GM23338 (cell line): Measurements from ENCODE around the gene STRN. TPM values are rescaled to one million over a fixed set of nuclear protein-coding genes. Genes with fewer than 3 reads are reported as not detected.

ENCODE experiments used
- ATAC-seq: fragments of 200-7000 bp; cut with Tn5 transposase; 3 replicates; pipeline ENCODE4 v1.9.1; 2020
- DNase-seq: peaks from one replicate; pipeline ENCODE4 v3.0.0-alpha.2; 2015; ENCODE audit warnings: low spot score
- H2AFZ ChIP-seq: fragments of 200-600 bp; sonication (generic); 2 replicates; pipeline ENCODE4 v1.8.0; 2016; ENCODE audit warnings: antibody characterized with exemption, mild to moderate bottlenecking, moderate library complexity
- H3F3A ChIP-seq: fragments of 200-600 bp; sonication (generic); replicated peaks from 2 replicates; pipeline ENCODE4 v1.8.0; 2017; ENCODE audit warnings: antibody characterized with exemption, mixed run types, low read depth
- H3K27ac ChIP-seq: fragments of 200-600 bp; sonication (generic); 2 replicates; pipeline ENCODE4 v1.6.1; 2016; ENCODE audit warnings: low read depth
- H3K27me3 ChIP-seq: fragments of 200-600 bp; sonication (generic); 2 replicates; pipeline ENCODE4 v1.8.0; 2016; ENCODE audit warnings: mild to moderate bottlenecking, mixed run types, moderate library complexity; ENCODE audit not compliant: insufficient read depth
- H3K36me3 ChIP-seq: fragments of 200-600 bp; sonication (generic); 2 replicates; pipeline ENCODE4 v1.8.0; 2016; ENCODE audit warnings: mild to moderate bottlenecking; ENCODE audit not compliant: insufficient read depth
- H3K4me1 ChIP-seq: fragments of 200-600 bp; sonication (generic); 2 replicates; pipeline ENCODE4 v1.8.0; 2016; ENCODE audit warnings: mild to moderate bottlenecking, moderate library complexity; ENCODE audit not compliant: insufficient read depth
- H3K4me2 ChIP-seq: fragments of 200-600 bp; sonication (generic); 2 replicates; pipeline ENCODE4 v1.7.1; 2017; ENCODE audit warnings: mixed run types
- H3K4me3 ChIP-seq: fragments of 200-600 bp; sonication (generic); 2 replicates; pipeline ENCODE4 v1.6.1; 2016; ENCODE audit warnings: mixed run types
- H3K79me2 ChIP-seq: fragments of 200-600 bp; sonication (generic); replicated peaks from 2 replicates; pipeline ENCODE4 v1.8.0; 2017; ENCODE audit warnings: mild to moderate bottlenecking; ENCODE audit not compliant: insufficient read depth
- H3K9me2 ChIP-seq: fragments of 200-600 bp; sonication (generic); 2 replicates; pipeline ENCODE4 v1.8.0; 2017; ENCODE audit not compliant: insufficient read depth
- H4K20me1 ChIP-seq: fragments of 200-600 bp; sonication (generic); replicated peaks from 2 replicates; pipeline ENCODE4 v1.8.0; 2017; ENCODE audit warnings: mild to moderate bottlenecking; ENCODE audit not compliant: insufficient read depth
- H3K27ac Mint-ChIP-seq: 2 replicates; pipeline ENCODE4 v1.8.0; 2020; ENCODE audit warnings: inconsistent platforms, mild to moderate bottlenecking, moderate library complexity, mixed read lengths
- H3K27me3 Mint-ChIP-seq: 3 replicates; pipeline ENCODE4 v1.8.0; 2022; ENCODE audit warnings: low read depth, mild to moderate bottlenecking, moderate library complexity, mixed read lengths, inconsistent platforms; ENCODE audit not compliant: insufficient read depth, poor library complexity
- H3K36me3 Mint-ChIP-seq: 3 replicates; pipeline ENCODE4 v1.8.0; 2021; ENCODE audit warnings: low read depth, mild to moderate bottlenecking, inconsistent platforms, moderate library complexity, mixed read lengths
- H3K4me1 Mint-ChIP-seq: 3 replicates; pipeline ENCODE4 v1.8.0; 2020; ENCODE audit warnings: mild to moderate bottlenecking, inconsistent platforms, mixed read lengths
- H3K4me3 Mint-ChIP-seq: 3 replicates; pipeline ENCODE4 v1.8.0; 2021; ENCODE audit warnings: moderate library complexity, mild to moderate bottlenecking, inconsistent platforms, mixed read lengths
- H3K9me3 Mint-ChIP-seq: 3 replicates; pipeline ENCODE4 v1.8.0; 2020; ENCODE audit warnings: moderate library complexity, mild to moderate bottlenecking, inconsistent platforms, mixed read lengths
- CTCF ChIP-seq, 2 experiments: fragments of 200-600 bp in 1 of 2; sonication (generic) in 1 of 2; conservative IDR thresholded peaks; 2 replicates each; pipeline versions ENCODE4 v1.5.1 to v1.6.1; 2016 to 2017; ENCODE audit warnings: antibody characterized with exemption in 2 of 2, low read depth in 2 of 2, mild to moderate bottlenecking in 2 of 2, moderate library complexity in 1 of 2
- EZH2phosphoT487 ChIP-seq: fragments of 200-600 bp; sonication (generic); IDR thresholded peaks from one replicate; pipeline ENCODE4 v1.8.1; 2018; ENCODE audit warnings: antibody characterized with exemption; ENCODE audit not compliant: unreplicated experiment
- POLR2AphosphoS5 ChIP-seq: IDR thresholded peaks from 2 replicates; pipeline ENCODE4 v1.6.1; 2016; ENCODE audit warnings: antibody characterized with exemption, low read depth
- REST ChIP-seq: IDR thresholded peaks from one replicate; pipeline ENCODE4 v1.6.1; 2018; ENCODE audit warnings: antibody characterized with exemption; ENCODE audit not compliant: unreplicated experiment
- STAT1 ChIP-seq: IDR thresholded peaks from one replicate; pipeline ENCODE4 v1.6.1; 2016; ENCODE audit warnings: antibody characterized with exemption; ENCODE audit not compliant: unreplicated experiment
- ZNF331 ChIP-seq: fragments of 250-450 bp; sonication (Bioruptor Pico); IDR thresholded peaks from 2 replicates; pipeline ENCODE4 v1.5.0; 2020; ENCODE audit warnings: low read depth, mild to moderate bottlenecking, moderate library complexity
- polyA plus RNA-seq: library from polyadenylated mRNA; unstranded; fragments of >200 nt; fragmentation: Nextera tagmentation; extraction: Ambion mirVana; gene quantifications from 2 replicates; pipeline ENCODE4 v1.2.1, GENCODE V29; 2016
- total RNA-seq: library from RNA; depleted of rRNA; stranded (reverse); fragments of >200 nt; shearing (Covaris generic); gene quantifications from 2 replicates; pipeline ENCODE4 v1.2.3, GENCODE V29; 2014

The STRN gene
- total and polyA plus RNA-seq, 2 experiments from 2014 or later, result 16.1 to 34.5 TPM

- no peak for TF ChIP-seq CTCF (conservative IDR thresholded peaks at IDR 0.05; ENCODE audit: low read depth in 2 of 2)
- TF ChIP-seq REST, result no peak
- H3K36me3 ChIP-seq, result no peaks in the 10 kb centered on the region
- DNase-seq, result no peak
- Mint-ChIP-seq H3K4me3 (no peak overlapping the region), H3K36me3 (peaks cover 15% of the 10 kb centered on the region), H3K4me1 (no peaks in the 10 kb centered on the region), H3K27ac (no peak overlapping the region), H3K9me3 (no peaks in the 10 kb centered on the region), H3K27me3 (peaks cover 2% of the 10 kb centered on the region)
- no peak overlapping the region for H2AFZ ChIP-seq
- no peak overlapping the region for H3K27ac ChIP-seq
- no peaks in the 10 kb centered on the region for H4K20me1 ChIP-seq
- H3K4me1 ChIP-seq, result no peaks in the 10 kb centered on the region
- H3K79me2 ChIP-seq, result no peaks in the 10 kb centered on the region
- H3K4me3 ChIP-seq, result no peak overlapping the region
- no peak for ATAC-seq
- H3F3A ChIP-seq, result no peaks in the 10 kb centered on the region; the same call in 1 of the 2 replicates
- H3K9me2 ChIP-seq, result no peaks in the 10 kb centered on the region
- no peak overlapping the region for H3K4me2 ChIP-seq
- H3K27me3 ChIP-seq, result no peaks in the 10 kb centered on the region
Measured at GRCh38 chr2:36993841-36994620, 27.7 kb upstream of the STRN start.

GRCh38 chr2:36988008-36988407 is 21.7 kb upstream of the STRN start:
- Histone ChIP-seq H3K79me2 (no peaks in the 10 kb centered on the region), H4K20me1 (no peaks in the 10 kb centered on the region), H3K4me2 (no peak overlapping the region), H3K27me3 (no peaks in the 10 kb centered on the region), H3K4me3 (no peak overlapping the region), H3K27ac (no peak overlapping the region), H2AFZ (no peak overlapping the region), H3K9me2 (no peaks in the 10 kb centered on the region), H3K4me1 (no peaks in the 10 kb centered on the region), H3F3A (no peaks in the 10 kb centered on the region; the same call in 1 of the 2 replicates), H3K36me3 (no peaks in the 10 kb centered on the region)
- H3K36me3 Mint-ChIP-seq, result peaks cover 3% of the 10 kb centered on the region; the same call in 1 of the 3 replicates
- H3K4me3 Mint-ChIP-seq, result no peak overlapping the region
- ATAC-seq, result no peak
- no peaks in the 10 kb centered on the region for H3K4me1 Mint-ChIP-seq
- H3K27me3 Mint-ChIP-seq, result no peaks in the 10 kb centered on the region
- H3K9me3 Mint-ChIP-seq, result no peaks in the 10 kb centered on the region
- no peak for DNase-seq
- H3K27ac Mint-ChIP-seq, result no peak overlapping the region
- no peak for TF ChIP-seq REST
- TF ChIP-seq ZNF331 (CRISPR knock-in tag), result no peak
- TF ChIP-seq POLR2AphosphoS5, result no peak
- no peak for TF ChIP-seq EZH2phosphoT487
- no peak for TF ChIP-seq STAT1
